Measurements from ENCODE around the gene BNIP5.

BNIP5 gene

GRCh38 chr6:36301781-36302180 lies 34.9 kb downstream of the BNIP5 start:
- DNase-seq (ENCODE audit: low spot score) = no peak
- no peak for TF ChIP-seq CTCF (IDR thresholded peaks at IDR 0.05; ENCODE audit: borderline replicate concordance, control extremely low read depth, extremely low read depth, insufficient read depth, missing control alignments)
- in situ Hi-C loops (cut with MboI; ENCODE audit: low sequenced_read_pairs, unreplicated experiment) = no loop called here

- TF ChIP-seq CTCF (IDR thresholded peaks at IDR 0.05; ENCODE audit: borderline replicate concordance, control extremely low read depth, extremely low read depth, insufficient read depth, missing control alignments) = no peak
- in situ Hi-C loops (cut with MboI; ENCODE audit: low sequenced_read_pairs, unreplicated experiment) = no loop called here
- no peak for DNase-seq (ENCODE audit: low spot score)
Measured at GRCh38 chr6:36301085-36301658, 35.5 kb downstream of the BNIP5 start.

GRCh38 chr6:36298027-36298426 lies 38.7 kb downstream of the BNIP5 start:
- DNase-seq (ENCODE audit: low spot score) = no peak
- in situ Hi-C loops (cut with MboI; ENCODE audit: low sequenced_read_pairs, unreplicated experiment) = no loop called here
- no peak for TF ChIP-seq CTCF (IDR thresholded peaks at IDR 0.05; ENCODE audit: borderline replicate concordance, control extremely low read depth, extremely low read depth, insufficient read depth, missing control alignments)

GRCh38 chr6:36297511-36297910 lies 39.2 kb downstream of the BNIP5 start:
- TF ChIP-seq CTCF (IDR thresholded peaks at IDR 0.05; ENCODE audit: borderline replicate concordance, control extremely low read depth, extremely low read depth, insufficient read depth, missing control alignments) = no peak
- DNase-seq (ENCODE audit: low spot score) = no peak
- in situ Hi-C loops (cut with MboI; ENCODE audit: low sequenced_read_pairs, unreplicated experiment) = no loop called here

- TF ChIP-seq CTCF (IDR thresholded peaks at IDR 0.05; ENCODE audit: borderline replicate concordance, control extremely low read depth, extremely low read depth, insufficient read depth, missing control alignments) = no peak
- DNase-seq (ENCODE audit: low spot score) = no peak
- in situ Hi-C loops (cut with MboI; ENCODE audit: low sequenced_read_pairs, unreplicated experiment) = no loop called here
Measured at GRCh38 chr6:36297051-36297450, 39.6 kb downstream of the BNIP5 start.

GRCh38 chr6:36296240-36296639 lies 40.4 kb downstream of the BNIP5 start:
- no peak for DNase-seq (ENCODE audit: low spot score)
- in situ Hi-C loops (cut with MboI; ENCODE audit: low sequenced_read_pairs, unreplicated experiment) = no loop called here
- TF ChIP-seq CTCF (IDR thresholded peaks at IDR 0.05; ENCODE audit: borderline replicate concordance, control extremely low read depth, extremely low read depth, insufficient read depth, missing control alignments) = no peak

- in situ Hi-C loops (cut with MboI; ENCODE audit: low sequenced_read_pairs, unreplicated experiment) = no loop called here
- DNase-seq (ENCODE audit: low spot score) = no peak
- no peak for TF ChIP-seq CTCF (IDR thresholded peaks at IDR 0.05; ENCODE audit: borderline replicate concordance, control extremely low read depth, extremely low read depth, insufficient read depth, missing control alignments)
Measured at GRCh38 chr6:36292170-36292569, 44.5 kb downstream of the BNIP5 start.

Data from GM13976 (cell line).